ENCODE measurements around the gene CAMTA1.

CAMTA1 gene

DNA sequence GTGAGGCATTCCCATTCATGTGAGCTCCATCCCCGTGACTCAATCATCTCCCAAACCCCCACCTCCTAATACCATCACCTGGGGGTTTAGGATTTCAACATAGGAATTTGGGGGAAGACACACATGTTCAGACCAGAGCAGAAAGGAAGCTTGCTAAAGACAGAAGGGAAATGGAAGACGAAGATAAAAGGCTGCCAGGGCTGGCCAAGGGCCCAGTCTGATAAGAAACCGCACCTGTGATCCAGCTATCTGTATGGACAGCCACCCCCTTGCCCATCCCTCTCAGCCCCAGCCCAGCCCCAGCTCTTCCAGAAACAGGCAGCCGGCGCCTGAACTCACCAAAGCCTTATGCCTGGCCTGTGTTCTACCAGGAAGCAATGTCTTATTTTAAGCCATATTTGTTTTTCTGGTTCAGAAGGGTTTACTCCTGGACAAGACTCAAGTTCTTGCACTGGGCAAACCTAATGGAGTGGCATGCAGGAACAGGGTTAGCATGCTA is 787.4 kb downstream of the CAMTA1 start:
- H3K4me3 ChIP-seq (ENCODE audit: low read depth, low read length), result no peak overlapping the region
- DNase-seq (ENCODE audit: low read depth), result no peak

DNA sequence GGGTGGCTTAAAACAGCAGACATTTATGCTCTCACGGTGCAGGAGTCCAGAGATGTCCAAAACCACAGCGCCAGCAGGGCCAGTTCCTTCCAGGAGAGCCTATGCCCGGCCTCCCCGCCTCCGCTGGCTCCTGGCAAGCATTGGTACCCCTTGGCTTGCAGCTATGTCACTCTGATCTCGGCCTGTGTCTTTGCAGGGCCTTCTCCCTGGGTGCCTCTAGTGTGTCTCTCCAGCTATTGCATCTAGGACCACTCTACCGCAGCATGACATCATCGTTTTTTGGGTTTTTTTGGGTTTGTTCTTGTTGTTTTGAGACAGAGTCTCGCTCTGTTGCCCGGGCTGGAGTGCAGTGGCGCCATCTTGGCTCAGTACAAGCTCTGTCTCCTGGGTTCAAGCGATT is 788.2 kb downstream of the CAMTA1 start:
- no peak for DNase-seq (ENCODE audit: low read depth)
- H3K4me3 ChIP-seq (ENCODE audit: low read depth, low read length), result no peak overlapping the region

DNA sequence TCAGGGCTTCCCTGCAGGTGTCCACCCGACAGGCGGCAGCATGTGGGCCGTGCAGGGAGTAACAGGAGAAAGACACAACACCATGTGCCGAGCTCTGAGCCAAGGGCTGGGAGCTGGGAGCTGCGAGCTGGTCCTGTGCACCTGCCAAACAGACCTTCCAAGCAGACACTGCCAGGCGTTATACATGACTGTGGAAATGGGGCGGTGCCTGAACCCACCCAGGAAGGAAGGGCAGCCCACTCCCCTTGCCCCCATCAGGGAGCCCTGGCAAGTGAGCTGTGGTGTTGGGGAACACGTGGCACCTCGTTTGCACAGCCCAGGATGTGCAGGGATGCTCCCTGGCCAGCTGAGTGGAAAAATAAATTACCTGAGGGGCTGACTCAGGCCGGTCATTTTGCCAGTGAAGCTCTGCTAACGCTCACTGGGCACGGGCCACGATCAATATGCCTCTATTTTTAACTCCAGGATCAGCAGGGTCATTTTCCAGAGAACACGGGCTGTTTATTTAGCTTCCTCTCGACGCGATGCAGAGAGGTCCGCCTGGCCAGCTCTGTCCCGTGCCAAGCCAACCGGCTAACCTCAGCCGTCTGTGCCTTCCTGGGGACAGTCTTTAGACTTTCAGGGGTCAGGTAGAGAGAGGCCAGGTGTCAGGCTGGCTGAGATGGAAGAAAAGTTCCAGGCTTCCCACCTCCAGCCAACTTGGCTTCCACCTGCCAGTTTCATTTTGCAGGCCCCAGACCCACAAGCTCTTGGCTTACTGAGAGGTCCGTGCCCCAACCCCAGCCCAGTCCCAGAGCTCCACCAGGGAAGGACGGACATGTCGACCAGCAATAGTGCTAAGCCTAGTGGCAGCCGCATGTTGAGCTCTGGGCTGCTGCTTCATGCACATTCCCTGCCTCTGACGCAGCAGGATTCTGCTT is 789.1 kb downstream of the CAMTA1 start:
- no peak for DNase-seq (ENCODE audit: low read depth)
- H3K4me3 ChIP-seq (ENCODE audit: low read depth, low read length), result no peak overlapping the region

DNA sequence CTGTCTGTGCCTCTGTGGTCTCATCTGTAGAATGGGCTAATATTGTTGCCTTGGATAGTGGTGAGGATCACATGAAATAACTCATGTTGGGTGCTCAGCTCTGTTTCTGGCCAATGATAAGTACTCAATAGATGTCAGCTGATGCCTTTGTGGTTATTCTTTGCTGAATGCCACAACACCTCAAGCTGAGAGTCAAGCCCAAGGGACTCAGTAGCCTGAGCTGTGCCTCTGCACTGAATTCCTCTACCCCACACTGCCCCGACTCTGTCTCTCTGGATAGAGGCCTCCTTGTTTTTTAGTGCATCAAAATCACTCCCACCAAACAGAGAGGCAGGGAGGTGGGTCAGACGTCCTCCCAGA is 789.8 kb downstream of the CAMTA1 start:
- no peak overlapping the region for H3K4me3 ChIP-seq (ENCODE audit: low read depth, low read length)
- no peak for DNase-seq (ENCODE audit: low read depth)

DNA sequence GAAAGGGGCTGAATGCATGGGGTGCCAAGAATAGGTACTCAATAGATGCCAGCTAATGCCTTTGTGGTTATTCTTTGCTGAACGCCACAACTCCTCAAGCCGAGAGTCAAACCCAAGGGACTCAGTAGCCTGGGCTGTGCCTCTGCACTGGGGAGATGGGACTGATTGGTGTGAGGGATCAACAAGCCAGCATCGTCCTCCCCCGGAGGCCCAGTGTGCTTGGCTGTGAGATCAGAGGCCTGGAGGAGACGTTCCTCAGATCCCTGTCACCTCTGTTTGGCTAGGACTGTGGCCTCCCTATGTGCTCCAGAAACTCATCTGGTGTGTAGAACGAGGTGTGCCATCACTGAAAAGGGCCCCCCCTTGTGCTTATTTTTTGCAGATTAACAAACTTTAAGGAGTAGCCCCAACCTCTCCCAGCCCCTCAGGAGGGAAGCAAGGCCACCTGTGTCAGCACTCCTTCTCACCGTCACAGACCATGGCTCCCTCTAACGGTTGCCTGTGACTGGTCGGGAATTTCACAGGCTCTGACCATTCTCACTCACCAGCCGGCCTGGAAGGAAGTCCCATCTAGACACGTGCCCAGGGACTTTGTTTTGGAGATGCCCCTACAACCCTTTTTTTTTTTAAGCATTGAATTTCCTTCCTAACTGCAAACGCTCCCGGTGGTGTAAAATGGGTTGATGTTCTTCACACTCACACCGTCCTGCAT is 791.8 kb downstream of the CAMTA1 start:
- DNase-seq (ENCODE audit: low read depth), result no peak
- H3K4me3 ChIP-seq (ENCODE audit: low read depth, low read length), result no peak overlapping the region

DNA sequence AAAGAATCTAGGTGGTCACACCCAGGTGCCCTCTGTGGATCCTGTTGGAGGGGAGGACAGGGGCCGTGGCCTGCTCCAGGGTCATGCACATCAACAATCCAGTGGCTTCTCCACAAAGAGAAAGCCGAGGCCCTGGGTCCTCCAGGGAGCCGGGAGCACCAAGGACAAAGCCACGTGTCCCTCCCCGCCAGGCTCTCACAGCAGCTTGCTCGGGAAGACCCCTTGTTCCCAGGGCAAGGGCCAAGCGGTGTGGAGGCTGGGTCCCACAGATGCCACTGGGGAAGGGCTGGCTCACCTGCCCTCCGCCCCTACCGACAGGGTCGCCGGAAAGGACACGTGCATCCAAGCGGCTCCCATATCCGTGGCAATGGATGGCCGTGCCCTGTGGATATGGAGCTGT is 793.0 kb downstream of the CAMTA1 start:
- H3K4me3 ChIP-seq (ENCODE audit: low read depth, low read length), result no peak overlapping the region
- DNase-seq (ENCODE audit: low read depth), result no peak

DNA sequence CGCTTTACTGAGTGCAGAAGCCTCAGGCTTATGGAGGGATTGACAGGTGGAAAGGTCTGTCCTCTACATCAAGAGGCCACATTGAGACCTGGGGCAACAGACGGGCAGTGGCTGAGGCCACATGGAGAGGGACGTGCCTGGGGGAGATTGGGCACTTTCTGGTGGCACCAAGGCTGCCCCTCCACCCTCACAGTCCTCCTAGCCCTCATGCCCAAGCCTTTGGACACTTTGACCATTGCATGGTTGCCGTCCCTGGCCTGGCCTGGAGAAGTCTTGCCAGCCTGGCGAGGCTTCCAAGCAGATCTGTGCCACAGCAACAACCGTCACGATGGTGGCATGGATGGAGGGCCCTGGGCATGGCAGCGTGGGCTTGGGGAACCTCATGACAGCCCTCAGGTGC is 793.8 kb downstream of the CAMTA1 start:
- no peak overlapping the region for H3K4me3 ChIP-seq (ENCODE audit: low read depth, low read length)
- DNase-seq (ENCODE audit: low read depth), result no peak

DNA sequence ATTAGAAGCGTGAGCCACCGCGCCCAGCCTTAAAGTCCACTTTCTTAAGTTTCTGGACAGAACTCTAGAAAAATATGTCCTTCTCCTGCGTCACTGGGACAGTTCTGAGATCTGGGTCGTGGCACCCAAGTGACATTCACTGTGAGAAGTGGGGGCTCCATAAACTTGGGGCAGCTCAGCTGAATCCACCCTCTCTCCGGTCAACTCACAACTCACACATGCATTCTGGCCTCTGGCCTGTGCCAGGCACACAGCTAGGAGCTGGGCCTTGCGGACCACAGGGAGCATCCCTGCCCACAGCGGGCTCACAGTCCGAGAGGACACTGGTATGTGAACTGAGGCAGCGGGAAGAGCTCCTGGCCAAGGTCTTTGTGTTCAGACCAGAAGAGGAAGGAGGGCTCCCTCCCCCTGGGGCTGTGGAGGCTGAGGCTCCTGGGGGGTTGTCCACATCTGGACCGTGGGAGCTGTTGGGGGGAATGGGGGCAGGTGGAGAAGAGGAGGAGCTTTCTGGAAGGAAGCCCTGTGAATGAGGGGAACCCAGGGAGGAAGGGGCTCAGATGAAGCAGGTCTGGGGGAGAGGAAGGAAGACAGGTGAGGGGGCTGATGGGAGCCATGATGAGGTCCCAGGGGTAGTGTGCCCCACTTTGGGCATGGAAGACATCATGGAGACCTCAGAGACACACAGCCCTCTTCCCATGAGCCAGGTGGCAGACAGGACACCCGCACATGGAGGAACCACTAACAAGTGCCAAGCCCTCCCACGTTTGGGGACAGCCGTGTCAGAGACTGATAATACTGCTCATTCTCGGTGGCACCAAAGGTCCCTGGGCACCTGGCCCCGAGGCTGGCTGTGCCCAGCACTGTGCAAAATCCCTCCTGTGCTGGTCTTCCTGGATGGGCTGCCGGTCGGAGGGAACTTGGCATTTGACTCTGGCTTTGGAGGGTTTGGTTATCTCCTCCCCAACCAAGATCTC is 794.9 kb downstream of the CAMTA1 start:
- DNase-seq (ENCODE audit: low read depth), result no peak
- no peak overlapping the region for H3K4me3 ChIP-seq (ENCODE audit: low read depth, low read length)

DNA sequence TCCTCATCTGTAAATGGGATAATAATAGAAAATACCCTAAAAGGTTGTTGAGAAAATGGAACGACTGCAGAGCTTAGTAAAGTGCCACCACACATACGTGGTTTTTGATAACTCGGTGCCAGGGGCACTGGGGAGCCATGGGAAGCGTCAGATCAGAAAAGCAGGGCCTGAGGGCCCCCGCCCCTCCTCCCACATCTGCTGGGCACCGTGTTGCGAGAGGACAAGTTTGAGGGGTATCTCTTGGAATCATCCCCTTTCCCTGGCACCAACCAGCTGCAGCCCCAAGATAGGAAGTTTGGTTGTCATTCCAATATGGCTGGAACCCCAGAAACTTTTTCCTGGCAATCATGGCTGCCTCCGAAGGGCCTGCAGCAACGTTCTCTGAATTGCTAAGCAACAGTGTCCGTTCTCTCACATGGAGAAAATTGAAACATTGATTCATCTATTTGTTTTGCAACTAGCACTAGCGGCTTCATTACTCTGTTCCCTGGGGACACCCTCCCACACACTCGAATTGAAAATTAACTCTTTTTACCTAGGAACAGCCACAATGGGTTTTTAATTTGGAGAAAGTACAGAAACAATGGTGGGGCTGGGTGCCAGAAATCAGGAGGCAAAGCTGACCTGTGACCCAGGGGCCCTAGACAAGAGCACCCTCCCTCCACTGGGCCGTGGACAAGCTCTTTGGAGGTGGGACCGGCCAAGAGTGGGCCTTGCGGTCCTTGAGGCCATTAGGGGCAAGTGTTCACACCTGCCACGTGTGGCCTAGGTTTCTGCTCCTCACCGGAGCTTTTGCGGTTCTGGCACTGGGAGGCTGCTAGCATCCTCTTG is 795.9 kb downstream of the CAMTA1 start:
- H3K4me3 ChIP-seq (ENCODE audit: low read depth, low read length), result no peak overlapping the region
- DNase-seq (ENCODE audit: low read depth), result peak; percentile 66

DNA sequence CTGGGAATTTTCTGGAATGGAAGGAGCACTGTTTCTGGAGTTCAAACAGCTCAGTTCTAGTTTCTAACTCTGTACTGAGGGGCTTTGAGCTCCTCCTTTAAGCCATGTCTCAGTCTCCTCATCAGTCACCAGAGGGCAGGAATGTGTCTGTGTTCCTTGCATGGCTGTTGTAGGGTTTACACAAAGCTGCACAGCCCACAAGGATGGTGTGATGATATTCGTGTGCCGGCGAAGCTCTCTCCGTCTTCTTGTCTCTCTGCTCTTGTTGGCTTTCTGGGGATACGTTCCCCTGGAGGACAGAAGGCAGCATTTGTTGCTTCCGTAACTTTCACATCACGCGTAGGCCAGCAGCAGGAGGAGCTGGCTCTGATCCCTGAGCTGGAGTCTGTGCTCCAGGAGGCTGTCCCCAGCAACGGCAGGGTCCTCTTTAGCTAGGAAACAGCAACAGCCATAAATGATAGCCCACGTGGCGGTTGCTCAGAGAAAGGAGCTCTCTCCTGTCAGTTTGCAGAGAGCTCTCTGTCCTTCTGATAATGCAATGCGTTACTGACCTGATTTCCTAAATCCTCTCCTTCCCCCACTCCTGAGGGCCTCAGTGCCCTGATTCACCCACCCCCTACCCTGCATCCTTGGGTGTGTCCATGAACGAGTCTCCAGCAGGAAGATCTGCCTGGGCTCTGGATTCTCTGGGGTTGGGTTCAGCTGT is 796.7 kb downstream of the CAMTA1 start:
- peak; percentile 25 for DNase-seq (ENCODE audit: low read depth)
- H3K4me3 ChIP-seq (ENCODE audit: low read depth, low read length), result no peak overlapping the region

DNA sequence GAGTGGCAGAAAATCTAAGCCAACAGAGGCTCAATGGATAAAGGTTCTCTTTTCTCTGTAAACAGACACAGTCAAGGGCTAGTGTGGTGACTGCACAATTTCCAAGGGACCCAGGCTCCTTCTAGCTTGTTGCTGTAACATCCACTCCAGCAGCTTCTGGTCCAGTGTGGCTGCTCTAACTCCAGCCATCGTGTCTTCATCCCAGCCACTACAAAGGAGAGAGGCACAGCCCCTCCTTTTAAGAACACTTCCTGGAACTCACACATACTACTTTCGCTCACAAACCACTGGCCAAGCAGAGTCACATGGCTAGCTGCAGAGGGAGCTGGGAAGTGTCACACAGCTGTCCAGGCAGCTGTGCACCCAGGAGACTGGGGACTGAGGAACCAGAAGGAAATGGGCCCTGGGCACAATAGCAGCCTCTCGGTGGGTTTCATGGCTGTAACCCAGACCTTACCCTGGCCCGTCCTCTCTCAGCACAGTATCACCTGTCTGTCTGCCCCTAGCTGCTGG is 797.3 kb downstream of the CAMTA1 start:
- DNase-seq (ENCODE audit: low read depth), result no peak
- H3K4me3 ChIP-seq (ENCODE audit: low read depth, low read length), result no peak overlapping the region

DNA sequence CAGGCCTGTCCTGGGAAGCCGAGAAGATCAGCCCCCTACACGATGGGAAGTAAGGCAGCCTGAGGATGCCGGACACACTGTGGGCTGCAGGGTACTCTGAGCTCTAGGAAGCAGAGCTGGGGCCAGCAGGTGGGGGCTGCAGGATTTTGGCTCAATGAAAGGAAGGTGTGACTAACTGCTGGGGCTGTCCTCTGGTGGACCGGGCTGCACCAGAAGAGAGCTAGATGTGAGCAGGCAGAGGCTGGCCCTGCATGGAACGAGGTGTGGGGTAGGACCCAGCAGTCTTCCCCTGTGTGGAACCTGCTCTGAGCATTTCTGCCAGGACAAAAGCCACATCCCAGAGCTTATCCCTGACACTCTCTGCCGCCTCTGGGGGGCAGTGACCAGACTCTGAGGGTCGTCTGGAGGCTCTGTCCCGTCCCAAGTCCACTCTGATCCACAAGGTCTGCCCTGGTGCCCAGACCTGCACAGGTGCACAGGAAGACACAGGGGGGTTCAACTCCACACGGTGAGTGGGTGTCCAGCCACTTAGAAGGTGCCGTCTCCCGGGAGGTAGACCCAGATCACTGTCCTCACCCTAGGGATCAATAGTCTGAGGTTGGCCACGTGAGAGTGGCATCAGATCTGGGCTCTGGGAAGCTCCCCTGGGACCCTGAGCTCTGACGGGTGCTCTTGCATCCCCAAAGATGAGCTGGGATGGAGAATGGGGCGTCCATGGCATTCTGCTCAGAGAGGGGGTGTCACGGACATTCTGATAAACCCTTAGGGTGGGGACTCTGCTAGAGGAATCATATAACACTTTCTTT is 798.2 kb downstream of the CAMTA1 start:
- H3K4me3 ChIP-seq (ENCODE audit: low read depth, low read length), result no peak overlapping the region
- DNase-seq (ENCODE audit: low read depth), result no peak

DNA sequence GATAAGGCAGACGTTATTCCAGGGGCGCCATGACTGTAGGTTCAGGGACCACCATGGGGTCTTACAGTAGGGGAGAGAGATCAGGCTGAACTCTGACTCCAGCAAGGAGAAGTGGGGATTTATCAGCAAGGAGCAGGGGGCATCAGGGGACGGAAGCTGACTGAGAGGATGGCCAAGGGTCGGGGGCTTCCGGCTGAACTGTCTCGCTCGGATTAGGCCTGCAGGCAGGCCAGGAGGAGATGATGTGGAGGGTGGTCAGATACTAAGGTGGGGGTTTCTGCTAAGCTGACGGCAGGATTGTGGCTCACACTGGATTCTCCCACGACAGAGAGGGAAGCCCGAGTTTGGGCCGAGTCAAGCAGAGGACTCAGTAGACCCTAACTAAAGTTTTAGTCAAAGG is 798.9 kb downstream of the CAMTA1 start:
- no peak overlapping the region for H3K4me3 ChIP-seq (ENCODE audit: low read depth, low read length)
- DNase-seq (ENCODE audit: low read depth), result no peak

DNA sequence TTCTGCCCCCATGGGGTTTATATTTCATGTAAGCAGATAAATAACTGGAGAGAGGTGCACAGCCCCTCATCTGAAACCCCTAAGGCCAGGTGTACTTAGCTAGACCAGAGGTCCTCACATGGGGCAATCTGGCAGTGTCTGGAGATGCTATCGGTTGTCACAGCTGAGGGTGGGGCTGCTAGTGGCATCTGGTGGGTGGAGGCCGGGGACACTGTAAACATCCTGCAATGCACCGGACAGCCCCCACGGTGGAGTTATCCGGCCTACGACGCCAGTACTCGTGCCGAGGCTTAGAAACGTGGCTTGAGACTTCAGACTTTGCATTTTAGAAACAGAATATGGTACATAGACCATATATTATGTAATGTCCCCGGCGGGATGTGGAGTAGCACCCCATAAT is 799.4 kb downstream of the CAMTA1 start:
- no peak for DNase-seq (ENCODE audit: low read depth)
- H3K4me3 ChIP-seq (ENCODE audit: low read depth, low read length), result no peak overlapping the region

DNA sequence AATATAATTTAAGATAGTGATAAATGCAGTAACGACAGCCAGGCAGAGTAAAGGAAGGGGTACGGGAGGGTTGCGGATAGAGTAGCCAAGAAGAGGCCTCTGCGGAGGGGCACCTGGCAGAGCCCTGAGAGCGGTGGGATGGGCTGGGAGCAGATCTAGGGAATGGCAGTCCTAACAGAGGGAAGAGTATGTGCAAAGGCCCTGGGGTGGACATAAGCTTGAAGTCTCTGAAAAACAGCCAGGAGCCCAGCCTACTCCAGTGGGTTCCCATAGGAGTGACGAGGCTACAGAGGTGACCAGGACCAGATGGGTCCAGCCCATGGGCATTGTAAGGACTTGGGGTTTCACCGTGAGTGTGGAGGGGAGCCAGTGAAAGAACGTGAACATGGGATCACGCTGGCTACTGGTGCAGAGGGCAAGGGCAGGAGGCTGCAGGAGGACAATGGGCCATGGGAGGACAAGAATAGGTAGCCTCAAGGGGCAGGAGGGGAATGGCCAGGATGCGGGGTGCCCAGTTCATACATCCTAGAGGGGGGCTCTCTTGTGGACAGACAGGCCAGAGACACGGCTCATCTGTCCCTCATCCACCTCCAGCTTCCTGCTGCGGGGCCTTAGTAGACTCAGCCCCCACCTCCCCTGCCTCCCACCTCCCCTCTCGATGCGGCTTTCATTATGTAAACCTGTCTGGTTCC is 800.1 kb downstream of the CAMTA1 start:
- H3K4me3 ChIP-seq (ENCODE audit: low read depth, low read length), result no peak overlapping the region
- DNase-seq (ENCODE audit: low read depth), result no peak

DNA sequence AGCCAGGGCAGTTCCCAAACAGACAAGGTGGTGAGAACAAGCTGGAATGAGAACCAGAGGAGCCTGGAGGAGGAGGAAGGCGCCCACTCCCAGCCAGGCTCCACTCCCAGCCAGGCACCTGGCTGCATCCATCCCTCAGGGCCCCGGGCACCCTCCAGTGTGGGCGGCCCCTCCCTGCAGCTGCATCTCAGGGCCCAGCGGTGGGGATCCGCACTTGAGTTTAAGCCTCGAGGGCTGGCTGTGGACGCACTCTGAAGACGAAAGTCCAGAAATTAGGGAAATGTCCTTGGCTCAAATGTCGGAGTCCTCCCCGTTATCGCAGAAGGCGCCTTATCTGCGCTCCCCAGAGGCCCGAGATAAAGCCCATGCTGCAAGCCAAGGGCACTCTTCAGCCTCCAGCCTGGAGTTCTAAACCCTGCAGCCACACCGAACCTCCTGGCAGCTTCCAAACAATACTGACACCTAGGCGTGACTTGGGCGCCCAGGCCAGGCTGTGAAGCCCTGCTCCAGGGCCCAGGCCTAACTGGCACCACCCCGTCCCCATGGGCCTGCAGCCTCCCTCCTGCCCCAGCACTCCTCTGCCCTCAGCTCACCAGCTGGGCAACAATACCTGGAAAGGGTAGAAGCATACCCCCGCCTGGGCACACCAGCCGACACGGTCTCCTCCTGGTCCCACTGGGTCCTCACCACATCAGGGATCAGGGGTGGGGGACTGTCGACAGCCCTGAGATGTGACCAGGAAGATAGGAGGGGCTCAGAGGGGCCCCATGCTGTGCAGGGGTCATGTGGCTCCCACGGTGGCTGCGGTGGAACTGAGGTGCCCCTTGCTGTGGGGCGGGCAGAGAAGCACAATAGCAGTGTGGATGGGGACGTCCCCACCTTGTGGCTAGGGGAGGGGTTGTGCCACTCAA is 801.0 kb downstream of the CAMTA1 start:
- no peak for DNase-seq (ENCODE audit: low read depth)
- H3K4me3 ChIP-seq (ENCODE audit: low read depth, low read length), result no peak overlapping the region
